Measurements from ENCODE around the gene TNPO3.

GRCh38 chr7:128928159-128928813 is 126.6 kb downstream of the TNPO3 start:
- TF ChIP-seq CTCF (IDR thresholded peaks at IDR 0.05), result no peak
- no peak for TF ChIP-seq EP300 (IDR thresholded peaks at IDR 0.05)
- no peak for TF ChIP-seq POLR2AphosphoS5 (IDR thresholded peaks at IDR 0.05)

All from gastroesophageal sphincter (tissue), 3 donors.